Measurements from ENCODE around the gene C1orf167.

- peak in 1 of 3 donors; percentile 40 for TF ChIP-seq POLR2A (IDR thresholded peaks at IDR 0.05)
- peak in 3 of 11 experiments; percentile 12 to 24 (median 16) for TF ChIP-seq CTCF (IDR thresholded peaks at IDR 0.05 in 8 of 11, conservative IDR thresholded peaks at IDR 0.05 in 3 of 11)
These were observed 41.2 kb downstream of the C1orf167 start for GRCh38 chr1:11802973-11803885.
